ENCODE data around the gene SHKBP1. TPM values are rescaled to one million over a fixed set of nuclear protein-coding genes. Genes with fewer than 3 reads are reported as not detected.

SHKBP1 gene
- total and polyA plus RNA-seq, 2 donors (not counting 1 experiment from before 2014, with no cell fraction given), result 179 to 227 TPM

DNA sequence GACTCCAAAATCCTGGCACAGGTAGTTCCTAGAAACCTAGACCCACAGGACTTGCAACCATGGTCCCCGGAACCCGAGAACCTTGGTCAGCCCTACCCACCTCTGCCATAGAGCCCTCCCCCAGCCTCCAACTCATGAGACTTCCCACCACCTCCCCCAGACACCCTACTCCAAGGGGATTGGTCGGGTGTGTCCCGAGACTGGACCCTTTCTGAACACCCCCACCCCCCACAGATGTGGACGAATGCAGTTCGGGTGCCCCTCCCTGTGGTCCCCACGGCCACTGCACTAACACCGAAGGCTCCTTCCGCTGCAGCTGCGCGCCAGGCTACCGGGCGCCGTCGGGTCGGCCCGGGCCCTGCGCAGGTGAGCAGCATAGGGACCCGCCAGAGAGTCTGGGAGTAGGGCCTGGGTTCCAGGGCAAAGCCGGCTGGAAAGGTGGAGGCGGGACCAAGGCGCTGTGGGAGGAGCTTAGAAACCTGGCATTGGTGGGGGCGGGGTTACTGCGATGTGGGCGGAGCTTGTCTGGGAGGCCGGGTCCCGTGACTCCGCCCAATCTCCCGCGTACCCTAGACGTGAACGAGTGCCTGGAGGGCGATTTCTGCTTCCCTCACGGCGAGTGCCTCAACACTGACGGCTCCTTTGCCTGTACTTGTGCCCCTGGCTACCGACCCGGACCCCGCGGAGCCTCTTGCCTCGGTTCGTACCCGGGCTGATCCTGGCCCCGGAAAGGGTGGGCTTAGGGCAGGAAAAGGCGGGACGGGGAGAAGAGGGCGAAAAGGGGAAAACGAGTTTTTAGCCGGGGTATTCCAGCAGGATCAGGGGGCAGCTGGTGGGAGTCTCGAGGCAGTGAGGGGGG is 36.4 kb downstream of the SHKBP1 start:
- Histone ChIP-seq H3K4me2 (replicated peaks; ENCODE audit: low read depth, low read length, poor library complexity, severe bottlenecking) (peak overlapping the region; percentile 97), H3K79me2 (ENCODE audit: control insufficient read depth, insufficient read depth, low read length) (no peaks in the 10 kb centered on the region), H3K9ac (ENCODE audit: low read length) (peak overlapping the region; percentile 80), H3K9me3 (ENCODE audit: control extremely low read depth in 1 of 3, control insufficient read depth in 2 of 3, insufficient read depth in 1 of 3, low read length in 2 of 3) (peaks cover 0 to 13% (median 0%) of the 10 kb centered on the region in 3 donors), H2AFZ (ENCODE audit: insufficient read depth, low read depth, low read length, poor library complexity, severe bottlenecking) (peak overlapping the region; percentile 95), H3K4me3 (ENCODE audit: control extremely low read depth in 1 of 5, extremely low read depth in 1 of 5, insufficient read depth in 1 of 5, low read depth in 2 of 5, low read length in 4 of 5) (peak overlapping the region in 4 of 5 experiments; percentile 70 to 94 (median 76)), H3K27me3 (replicated peaks in 1 of 4; ENCODE audit: control extremely low read depth in 1 of 4, control insufficient read depth in 3 of 4, insufficient read depth in 4 of 4, low read length in 3 of 4) (no peaks in the 10 kb centered on the region), H3K27ac (ENCODE audit: low read length in 2 of 2) (peak overlapping the region; percentile 69 to 83), H3K36me3 (replicated peaks in 1 of 2; ENCODE audit: control extremely low read depth in 1 of 2, control insufficient read depth in 1 of 2, extremely low read depth in 1 of 2, insufficient read depth in 2 of 2, low read length in 1 of 2) (no peaks in the 10 kb centered on the region), H3K4me1 (ENCODE audit: control insufficient read depth in 2 of 2, insufficient read depth in 2 of 2, low read length in 2 of 2) (peaks cover 27 to 43% of the 10 kb centered on the region in 2 donors), H4K20me1 (ENCODE audit: control insufficient read depth, insufficient read depth, low read length, poor library complexity, severe bottlenecking) (no peaks in the 10 kb centered on the region)
- TF ChIP-seq, protein P1, sequence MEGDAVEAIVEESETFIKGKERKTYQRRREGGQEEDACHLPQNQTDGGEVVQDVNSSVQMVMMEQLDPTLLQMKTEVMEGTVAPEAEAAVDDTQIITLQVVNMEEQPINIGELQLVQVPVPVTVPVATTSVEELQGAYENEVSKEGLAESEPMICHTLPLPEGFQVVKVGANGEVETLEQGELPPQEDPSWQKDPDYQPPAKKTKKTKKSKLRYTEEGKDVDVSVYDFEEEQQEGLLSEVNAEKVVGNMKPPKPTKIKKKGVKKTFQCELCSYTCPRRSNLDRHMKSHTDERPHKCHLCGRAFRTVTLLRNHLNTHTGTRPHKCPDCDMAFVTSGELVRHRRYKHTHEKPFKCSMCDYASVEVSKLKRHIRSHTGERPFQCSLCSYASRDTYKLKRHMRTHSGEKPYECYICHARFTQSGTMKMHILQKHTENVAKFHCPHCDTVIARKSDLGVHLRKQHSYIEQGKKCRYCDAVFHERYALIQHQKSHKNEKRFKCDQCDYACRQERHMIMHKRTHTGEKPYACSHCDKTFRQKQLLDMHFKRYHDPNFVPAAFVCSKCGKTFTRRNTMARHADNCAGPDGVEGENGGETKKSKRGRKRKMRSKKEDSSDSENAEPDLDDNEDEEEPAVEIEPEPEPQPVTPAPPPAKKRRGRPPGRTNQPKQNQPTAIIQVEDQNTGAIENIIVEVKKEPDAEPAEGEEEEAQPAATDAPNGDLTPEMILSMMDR (IDR thresholded peaks at IDR 0.05), result no peak
- TF ChIP-seq EZH2 (IDR thresholded peaks at IDR 0.05; ENCODE audit: borderline replicate concordance, insufficient read depth, low read depth, low read length, poor library complexity, severe bottlenecking), result no peak
- peak; percentile 8 for ATAC-seq (ENCODE audit: low read depth)
- intact Hi-C loops (cut with micrococcal nuclease), result loop anchor here (1.0 to 10.0 kb wide), 4 partner anchors 8 to 184 kb away; partner anchors contain the start of genes BLVRB, COQ8B, EGLN2 and ITPKC
- DNase-seq, result peak; percentile 83
- Mint-ChIP-seq H3K4me1 (peaks cover 43% of the 10 kb centered on the region), H3K4me3 (peak overlapping the region; percentile 93), H3K9me3 (ENCODE audit: insufficient read depth) (no peaks in the 10 kb centered on the region), H3K27me3 (no peaks in the 10 kb centered on the region), H3K27ac (peak overlapping the region; percentile 91)
- CTCF ChIA-PET, result interaction anchor here (1.0 to 4.5 kb wide), 4 partner anchors 10 to 43 kb away, joined by 3 to 37 read pairs (median 14); partner anchors contain the start of gene LTBP4
- POLR2A ChIA-PET, result interaction anchor here (0.9 to 1.4 kb wide), 5 partner anchors 8 to 64 kb away, joined by 3 to 9 read pairs (median 5); no protein-coding TSS in a partner anchor
- 26% methylated on average over 50 of the region's 50 CpGs for WGBS (ENCODE audit: insufficient coverage)
